DMS 273 treated with DMSO at 0.1 percent for 48 hours (cell line): ENCODE measurements around the gene MAP3K8.

ENCODE experiments used
- DNase-seq: peaks from one replicate; lab custom pipeline; 2025; lab: John Stamatoyannopoulos, UW

Gene MAP3K8

DNA sequence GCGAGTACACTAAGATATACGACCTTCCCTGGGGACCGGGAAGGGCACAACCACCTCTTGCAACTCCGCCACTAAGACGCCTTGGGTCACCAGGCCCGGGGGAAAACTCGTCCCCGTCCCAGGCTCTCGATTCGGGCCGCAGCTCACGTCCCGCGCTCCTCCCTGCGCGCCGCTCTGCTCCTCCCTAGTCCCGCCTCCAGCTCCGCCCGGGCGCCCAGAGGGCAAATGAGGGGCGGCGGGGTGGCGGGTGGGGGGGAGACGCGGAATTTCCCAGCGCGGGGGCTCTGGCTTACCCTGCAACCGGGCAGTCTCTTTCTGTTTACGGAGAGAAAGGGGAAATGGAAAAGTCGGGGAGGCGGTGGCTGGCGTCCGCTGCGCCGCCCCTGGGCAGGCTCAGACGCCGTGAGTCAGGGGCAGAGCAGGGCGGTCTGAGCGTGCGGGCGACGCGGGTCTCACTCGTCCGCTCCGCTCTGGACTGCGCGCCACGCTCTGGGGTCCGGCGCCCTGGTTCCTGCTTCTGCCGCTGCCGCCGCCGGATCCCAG is at the start of gene MAP3K8:
MAP3K8 (plus strand) TSS at position 455 of the 543 bp plus-strand sequence. CDS start 4,755 bp downstream, outside the sequence.
- DNase-seq, result no peak

- peak; percentile 19 for DNase-seq
Measured at GRCh38 chr10:30384701-30385201, 49.2 kb upstream of the MAP3K8 start.

- peak; percentile 3 for DNase-seq
Measured at GRCh38 chr10:30386801-30387588, 47.0 kb upstream of the MAP3K8 start.

DNA sequence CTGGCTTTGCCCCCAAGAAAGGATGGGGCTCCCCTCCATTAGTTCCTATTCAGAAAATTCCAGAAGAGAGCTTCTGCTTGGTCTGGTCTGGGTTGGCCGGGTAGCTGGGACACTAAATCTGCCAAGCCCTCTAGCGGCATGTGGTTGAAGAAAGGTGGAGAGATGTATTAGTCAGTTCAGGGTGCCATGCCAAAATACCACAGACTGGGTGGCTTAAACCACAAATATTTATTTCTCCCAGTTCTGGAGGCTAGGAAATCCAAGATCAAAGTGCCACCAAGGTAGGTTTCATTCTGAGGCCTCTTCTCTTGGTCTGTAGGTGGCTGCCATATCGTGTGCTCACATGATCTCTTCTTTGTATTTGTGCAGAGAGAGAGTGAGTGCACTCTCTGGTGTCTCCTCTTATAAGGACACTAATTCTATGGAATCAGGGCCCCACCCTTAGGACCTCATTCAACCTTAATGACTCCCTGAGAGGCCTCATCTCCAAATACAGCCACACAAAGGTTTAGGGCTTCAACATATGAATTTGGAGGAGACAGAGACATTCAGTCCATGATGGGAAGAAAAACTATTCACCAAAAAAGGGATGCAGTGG is 46.2 kb upstream of the MAP3K8 start:
- no peak for DNase-seq

- no peak for DNase-seq
Measured at GRCh38 chr10:30389543-30389942, 44.4 kb upstream of the MAP3K8 start.

GRCh38 chr10:30390207-30390606 is 43.8 kb upstream of the MAP3K8 start:
- no peak for DNase-seq

- no peak for DNase-seq
Measured at GRCh38 chr10:30391266-30391665, 42.7 kb upstream of the MAP3K8 start.

DNA sequence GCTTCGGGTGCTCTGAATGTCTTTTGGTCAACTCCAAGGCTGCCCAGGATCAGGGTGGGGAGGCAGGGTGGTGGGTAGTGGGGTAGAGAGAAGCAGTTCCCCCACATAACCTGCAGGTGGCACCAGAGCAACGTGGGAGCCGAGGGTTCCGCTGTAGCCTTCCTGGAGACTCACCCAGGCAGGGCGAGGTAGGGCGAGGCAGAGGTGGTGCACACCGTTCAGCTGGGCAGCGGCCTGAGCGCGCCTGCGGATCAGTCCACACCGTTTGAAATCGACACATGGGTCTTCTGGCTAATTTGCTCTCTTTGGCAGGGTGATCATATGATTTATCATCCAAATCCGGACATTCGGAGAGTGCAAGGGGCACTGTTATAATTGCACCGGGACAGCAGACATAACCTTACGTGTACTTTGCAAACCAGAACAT is 41.4 kb upstream of the MAP3K8 start:
- no peak for DNase-seq

DNA sequence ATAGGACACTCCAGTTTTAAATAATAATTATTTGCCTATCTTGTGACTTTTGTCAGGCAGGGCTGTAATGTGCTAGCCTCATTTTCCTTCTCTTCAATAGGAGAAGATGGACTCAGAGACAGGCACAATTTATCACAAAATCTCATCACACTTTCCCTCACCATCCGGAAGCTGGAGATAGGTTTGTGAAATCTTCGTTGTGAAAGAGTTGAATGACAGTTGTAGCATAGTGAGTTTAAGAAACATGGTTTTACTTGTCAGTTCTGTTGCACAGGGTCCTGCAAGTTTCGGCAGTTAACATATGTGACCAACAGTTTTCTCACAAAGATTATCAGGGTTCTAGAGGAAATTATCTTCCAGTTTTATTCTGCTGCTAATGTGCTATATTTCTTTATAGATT is 37.7 kb upstream of the MAP3K8 start:
- no peak for DNase-seq

DNA sequence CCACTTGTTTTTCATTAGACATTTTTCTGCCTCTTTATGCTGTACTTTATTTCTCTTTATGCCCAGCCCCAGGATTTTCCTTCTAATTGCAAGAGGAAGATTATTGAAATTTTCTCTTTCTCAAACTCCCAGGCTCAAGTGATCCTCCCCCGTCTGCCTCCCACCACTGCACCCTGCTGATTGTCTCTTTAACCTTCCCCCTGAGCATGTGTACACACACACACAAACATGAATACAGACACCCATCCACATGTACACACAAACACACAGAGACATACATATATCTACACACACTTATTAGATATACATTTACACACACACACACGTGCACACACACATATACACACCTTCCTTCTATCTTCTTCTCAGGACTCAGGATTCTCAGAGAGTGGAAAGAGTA is 37.3 kb upstream of the MAP3K8 start:
- no peak for DNase-seq

DNA sequence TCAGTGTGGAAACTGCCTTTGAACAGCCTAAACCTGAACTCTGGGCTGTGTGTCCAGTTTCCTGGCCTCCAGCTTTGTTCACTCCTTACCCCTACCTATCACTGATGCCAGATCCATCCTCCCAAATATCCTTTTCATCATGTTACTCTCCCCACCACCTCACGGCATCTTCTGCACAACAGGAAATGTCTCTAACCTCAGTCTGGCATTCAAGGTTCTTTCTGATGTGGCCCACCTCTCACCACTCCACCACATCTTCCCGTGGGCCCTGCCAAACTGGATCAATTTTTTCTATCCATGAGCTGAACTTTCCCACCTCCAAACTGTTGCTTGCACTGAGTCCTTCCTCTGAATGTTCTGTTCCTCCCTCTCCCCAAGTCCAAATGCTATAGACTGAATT is 35.8 kb upstream of the MAP3K8 start:
- no peak for DNase-seq

- no peak for DNase-seq
Measured at GRCh38 chr10:30398788-30399187, 35.2 kb upstream of the MAP3K8 start.

- DNase-seq, result no peak
Measured at GRCh38 chr10:30403494-30403893, 30.5 kb upstream of the MAP3K8 start.

DNA sequence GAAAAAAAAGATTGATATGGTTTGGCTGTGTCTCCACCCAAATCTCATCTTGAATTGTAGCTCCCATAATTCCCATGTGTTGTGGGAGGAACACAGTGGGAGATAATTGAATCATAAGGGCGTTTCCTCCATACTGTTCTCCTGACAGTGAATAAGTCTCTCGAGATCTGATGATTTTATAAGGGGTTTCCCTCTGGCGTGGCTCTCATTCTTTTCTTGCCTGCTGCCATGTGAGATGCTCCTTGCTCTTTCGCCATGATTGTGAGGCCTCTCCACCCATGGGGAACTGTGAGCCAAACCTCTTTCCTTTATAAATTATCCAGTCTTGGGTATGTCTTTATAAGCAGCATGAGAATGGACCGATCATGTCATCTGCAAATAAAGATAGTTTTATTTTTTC is 29.4 kb upstream of the MAP3K8 start:
- no peak for DNase-seq

GRCh38 chr10:30411263-30411662 is 22.7 kb upstream of the MAP3K8 start:
- no peak for DNase-seq

- no peak for DNase-seq
Measured at GRCh38 chr10:30412901-30413300, 21.1 kb upstream of the MAP3K8 start.

DNA sequence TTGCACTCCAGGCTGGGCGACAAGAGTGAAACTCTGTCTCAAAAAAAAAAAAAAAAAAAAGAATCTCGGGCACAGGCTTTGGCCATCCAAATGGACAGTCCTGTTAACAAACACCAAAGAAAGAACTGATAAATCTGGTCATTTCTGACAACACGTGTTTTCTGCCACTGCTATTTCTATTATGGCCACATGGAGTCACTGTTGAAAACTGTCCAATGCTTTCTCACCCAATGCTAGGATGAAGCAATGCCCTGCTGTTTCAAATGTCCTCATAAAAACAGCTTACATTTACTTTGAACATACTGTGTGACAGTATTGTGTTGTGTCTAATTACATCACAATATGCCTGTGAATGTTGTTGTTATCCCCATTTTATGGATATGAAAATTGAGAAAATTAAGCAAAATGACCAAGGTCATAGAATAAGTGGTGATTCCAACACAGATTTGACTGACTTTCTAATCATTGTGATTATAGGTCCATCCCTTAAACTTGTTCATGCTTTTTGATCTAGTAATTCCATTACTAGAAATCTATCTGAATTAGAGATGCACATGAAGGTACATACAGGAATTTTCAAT is 19.9 kb upstream of the MAP3K8 start:
- DNase-seq, result no peak

- no peak for DNase-seq
Measured at GRCh38 chr10:30415593-30415992, 18.4 kb upstream of the MAP3K8 start.

DNA sequence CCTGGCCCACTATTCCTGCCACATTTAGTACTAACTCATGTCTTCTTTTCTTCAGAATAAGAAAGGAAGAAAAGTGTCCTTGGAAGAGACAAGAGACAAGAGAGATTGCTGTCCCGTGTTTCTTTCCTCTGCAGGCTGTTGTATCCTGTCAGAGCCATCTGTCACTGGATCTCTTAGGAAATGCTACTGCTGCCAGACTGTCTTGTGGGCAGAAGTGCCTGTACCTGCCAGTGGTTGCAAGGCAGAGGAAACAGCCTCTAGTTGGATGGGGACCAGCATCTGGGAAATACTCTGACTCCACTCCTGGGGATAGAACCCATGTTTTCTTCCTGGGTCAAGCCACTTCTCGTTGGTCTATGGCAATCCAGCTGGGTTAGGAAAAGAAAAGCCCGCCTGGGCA is 16.7 kb upstream of the MAP3K8 start:
- no peak for DNase-seq

GRCh38 chr10:30420266-30420665 is 13.7 kb upstream of the MAP3K8 start:
- no peak for DNase-seq

DNA sequence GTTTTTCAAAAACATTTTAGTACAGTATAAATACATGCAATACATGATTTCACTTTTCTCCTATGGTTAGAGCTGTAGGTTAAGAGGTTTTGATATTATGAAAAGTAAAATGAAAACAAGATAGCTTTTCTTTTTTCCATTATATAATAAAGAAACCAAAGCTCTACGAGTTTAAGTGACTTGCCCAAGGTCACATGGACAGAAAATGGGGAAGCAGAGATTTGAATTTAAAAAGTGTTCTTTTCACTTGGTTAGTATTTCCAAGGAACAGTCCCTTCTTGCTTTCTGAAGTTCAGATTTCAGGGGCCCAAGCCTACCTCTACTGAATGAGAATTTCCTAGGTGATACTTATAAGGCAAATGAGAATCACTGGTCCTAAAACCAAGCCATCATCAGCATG is 13.2 kb upstream of the MAP3K8 start:
- DNase-seq, result no peak

DNA sequence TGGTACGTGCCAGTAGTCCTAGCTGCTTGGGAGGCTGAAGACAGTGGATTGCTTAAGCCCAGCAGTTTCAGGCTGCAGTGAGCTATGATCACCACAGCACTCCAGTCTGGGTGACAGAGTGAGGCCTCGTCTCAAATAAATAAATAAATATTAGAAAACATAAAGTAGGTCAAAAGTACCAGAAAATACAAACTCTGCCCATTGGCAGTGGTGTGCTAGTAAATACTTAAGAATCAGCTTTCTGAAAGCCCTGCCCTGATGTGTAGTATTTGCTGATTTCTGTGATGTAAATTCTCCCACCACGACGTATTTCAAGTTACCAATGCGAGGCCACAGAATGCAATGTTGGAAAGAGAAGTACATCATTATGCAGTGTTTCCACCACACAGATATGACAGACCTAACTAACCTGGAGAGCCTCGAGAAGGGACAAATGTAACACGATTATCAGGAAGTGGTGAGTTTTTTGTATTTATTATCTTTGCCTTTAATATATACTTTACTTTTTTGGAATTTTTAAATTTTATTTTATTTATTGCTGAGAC is 11.8 kb upstream of the MAP3K8 start:
- no peak for DNase-seq
